ENCODE measurements around the gene REXO1. TPM values are rescaled to one million over a fixed set of nuclear protein-coding genes. Genes with fewer than 3 reads are reported as not detected.

Gene REXO1
- total RNA-seq, 1 experiment from 2014 or later: 52.2 TPM

GRCh38 chr19:1807695-1808394 lies 40.4 kb downstream of the REXO1 start:
- H3K27ac ChIP-seq (ENCODE audit: low read depth, low read length): no peak overlapping the region
- no peak overlapping the region for H2AFZ ChIP-seq (ENCODE audit: low read depth, low read length, poor library complexity, severe bottlenecking)
- RAD21 ChIA-PET (ENCODE audit: low non-redundant PET in 1 of 2, low total read pairs in 2 of 2, uncharacterized antibody in 2 of 2, unreplicated experiment in 2 of 2): no interaction called here
- intact Hi-C loops (cut with micrococcal nuclease): no loop called here
- TF ChIP-seq ATF3 (IDR thresholded peaks at IDR 0.05): no peak
- TF ChIP-seq CBX3 (IDR thresholded peaks at IDR 0.05; ENCODE audit: low read depth): no peak
- no peak for TF ChIP-seq YY1 (IDR thresholded peaks at IDR 0.05; ENCODE audit: extremely low read depth, insufficient replicate concordance, low read depth, low read length)
- TF ChIP-seq SIN3A (IDR thresholded peaks at IDR 0.05; ENCODE audit: low read depth): no peak
- TF ChIP-seq ZNF274 (IDR thresholded peaks at IDR 0.05; ENCODE audit: low read depth, low read length): no peak
- TF ChIP-seq RAD21 (IDR thresholded peaks at IDR 0.05; ENCODE audit: low read depth): no peak
- no peak for TF ChIP-seq CTCF (IDR thresholded peaks at IDR 0.05 in 2 of 3, conservative IDR thresholded peaks at IDR 0.05 in 1 of 3; ENCODE audit: borderline replicate concordance in 1 of 3, insufficient read depth in 1 of 3, low read depth in 2 of 3, low read length in 2 of 3)
- TF ChIP-seq EZH2 (IDR thresholded peaks at IDR 0.05): no peak
- no peak for TF ChIP-seq REST (IDR thresholded peaks at IDR 0.05; ENCODE audit: low read depth)
- TF ChIP-seq POLR2A (IDR thresholded peaks at IDR 0.05; ENCODE audit: borderline replicate concordance, extremely low read depth, insufficient read depth, insufficient read length): no peak
- no peak for TF ChIP-seq ELF1 (IDR thresholded peaks at IDR 0.05; ENCODE audit: borderline replicate concordance, low read depth)
- no peak for TF ChIP-seq ZFX (IDR thresholded peaks at IDR 0.05)
- TF ChIP-seq FOSL1 (IDR thresholded peaks at IDR 0.05; ENCODE audit: low read depth): no peak
- no peak for TF ChIP-seq TCF7L2 (IDR thresholded peaks at IDR 0.05; ENCODE audit: borderline replicate concordance, extremely low read depth, insufficient read depth, insufficient read length)
- no peak for TF ChIP-seq EGR1 (IDR thresholded peaks at IDR 0.05; ENCODE audit: low read depth)
- no peak for TF ChIP-seq JUND (IDR thresholded peaks at IDR 0.05)
- TF ChIP-seq SP1 (IDR thresholded peaks at IDR 0.05; ENCODE audit: low read depth): no peak
- ATAC-seq (no peak), DNase-seq (ENCODE audit: low read depth, low spot score) (no peak)
- H3K27me3 ChIP-seq (ENCODE audit: insufficient read depth, low read length): no peaks in the 10 kb centered on the region
- no peaks in the 10 kb centered on the region for H3K79me2 ChIP-seq (ENCODE audit: insufficient read depth, low read length)
- H3K9ac ChIP-seq (ENCODE audit: low read length): no peak overlapping the region
- no peaks in the 10 kb centered on the region; a peak in 1 of 4 replicates for H3K36me3 ChIP-seq (ENCODE audit: control insufficient read depth in 1 of 2, insufficient read depth in 2 of 2, low read length in 2 of 2)
- no peaks in the 10 kb centered on the region for H3K9me3 ChIP-seq (ENCODE audit: control insufficient read depth in 1 of 2, insufficient read depth in 1 of 2, low read depth in 1 of 2, low read length in 2 of 2)
- no peak overlapping the region for H3K4me2 ChIP-seq (ENCODE audit: low read length)
- H3K4me1 ChIP-seq (ENCODE audit: control insufficient read depth in 1 of 2, insufficient read depth in 2 of 2, low read length in 2 of 2): peaks cover 12 to 27% of the 10 kb centered on the region in 2 experiments
- H3K4me3 ChIP-seq (replicated peaks in 1 of 2; ENCODE audit: low read depth in 1 of 2, low read length in 2 of 2): no peak overlapping the region
- BruUV-seq (replicated peaks): no TSS peak
- CTCF ChIA-PET: no interaction called here
- no peaks in the 10 kb centered on the region for H4K20me1 ChIP-seq (ENCODE audit: insufficient read depth)
- POLR2A ChIA-PET: no interaction called here
- no peaks in the 10 kb centered on the region for H3K9me2 ChIP-seq (ENCODE audit: insufficient read depth)
